DOHH2 (cell line): Measurements from ENCODE around the gene MRPS18B.

Experiments used
- EZH2phosphoT487 ChIP-seq: fragments of 200-600 bp; sonication (generic); IDR thresholded peaks from 2 replicates; pipeline ENCODE4 v1.6.1; 2017; ENCODE audit warnings: borderline replicate concordance, mild to moderate bottlenecking, antibody characterized with exemption, low read length, moderate library complexity, mixed read lengths
- TF ChIP-seq, protein P1 (sequence below): fragments of 200-600 bp; sonication (generic); IDR thresholded peaks from one replicate; pipeline ENCODE4 v1.5.1; 2014; ENCODE audit warnings: antibody characterized with exemption, mild to moderate bottlenecking, low read depth, low read length; ENCODE audit not compliant: poor library complexity, severe bottlenecking

DNA sequence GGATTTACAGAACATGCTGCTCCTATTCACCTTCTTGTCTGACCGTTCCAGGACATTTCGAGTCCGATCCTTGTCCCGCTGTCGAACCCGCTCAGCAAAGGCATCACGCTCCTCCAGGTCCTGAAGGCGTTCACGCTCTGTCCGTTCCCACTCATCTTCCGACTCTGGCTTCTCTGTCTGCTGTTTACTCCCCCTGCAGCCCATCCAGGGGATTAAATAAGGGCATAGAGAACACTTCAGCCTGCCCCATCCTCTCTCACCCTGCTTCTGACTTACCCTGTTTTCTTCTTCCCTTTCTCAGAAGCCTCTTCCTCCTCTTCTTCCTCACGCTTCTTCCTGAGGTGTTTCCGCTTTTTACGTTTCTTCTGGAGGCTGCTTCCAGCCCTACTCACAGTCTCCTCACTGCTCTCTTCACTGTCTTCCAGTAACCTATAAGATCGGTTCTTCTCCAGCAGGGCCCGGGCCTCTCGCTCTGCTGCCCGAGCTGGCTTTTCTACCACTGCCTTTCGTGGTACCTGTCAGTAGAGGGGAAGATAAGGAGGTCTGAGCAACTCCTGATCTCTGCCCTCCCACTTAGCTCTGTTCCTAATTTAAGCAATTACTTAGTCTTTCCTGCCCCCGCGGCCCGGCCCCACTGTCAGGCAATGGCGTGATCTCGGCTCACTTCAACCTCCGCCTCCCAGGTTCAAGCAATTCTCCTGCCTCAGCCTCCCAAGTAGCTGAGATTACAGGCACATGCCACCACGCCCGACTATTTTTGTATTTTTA lies 53.3 kb downstream of the MRPS18B start:
- TF ChIP-seq, protein P1, sequence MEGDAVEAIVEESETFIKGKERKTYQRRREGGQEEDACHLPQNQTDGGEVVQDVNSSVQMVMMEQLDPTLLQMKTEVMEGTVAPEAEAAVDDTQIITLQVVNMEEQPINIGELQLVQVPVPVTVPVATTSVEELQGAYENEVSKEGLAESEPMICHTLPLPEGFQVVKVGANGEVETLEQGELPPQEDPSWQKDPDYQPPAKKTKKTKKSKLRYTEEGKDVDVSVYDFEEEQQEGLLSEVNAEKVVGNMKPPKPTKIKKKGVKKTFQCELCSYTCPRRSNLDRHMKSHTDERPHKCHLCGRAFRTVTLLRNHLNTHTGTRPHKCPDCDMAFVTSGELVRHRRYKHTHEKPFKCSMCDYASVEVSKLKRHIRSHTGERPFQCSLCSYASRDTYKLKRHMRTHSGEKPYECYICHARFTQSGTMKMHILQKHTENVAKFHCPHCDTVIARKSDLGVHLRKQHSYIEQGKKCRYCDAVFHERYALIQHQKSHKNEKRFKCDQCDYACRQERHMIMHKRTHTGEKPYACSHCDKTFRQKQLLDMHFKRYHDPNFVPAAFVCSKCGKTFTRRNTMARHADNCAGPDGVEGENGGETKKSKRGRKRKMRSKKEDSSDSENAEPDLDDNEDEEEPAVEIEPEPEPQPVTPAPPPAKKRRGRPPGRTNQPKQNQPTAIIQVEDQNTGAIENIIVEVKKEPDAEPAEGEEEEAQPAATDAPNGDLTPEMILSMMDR, result peak; percentile 28
- TF ChIP-seq EZH2phosphoT487, result no peak
